ENCODE data around the gene EBF3. TPM values are rescaled to one million over a fixed set of nuclear protein-coding genes. Genes with fewer than 3 reads are reported as not detected.

The EBF3 gene
- total and polyA plus RNA-seq, 2 experiments from 2014 or later, result 0.27 to 0.49 TPM

DNA sequence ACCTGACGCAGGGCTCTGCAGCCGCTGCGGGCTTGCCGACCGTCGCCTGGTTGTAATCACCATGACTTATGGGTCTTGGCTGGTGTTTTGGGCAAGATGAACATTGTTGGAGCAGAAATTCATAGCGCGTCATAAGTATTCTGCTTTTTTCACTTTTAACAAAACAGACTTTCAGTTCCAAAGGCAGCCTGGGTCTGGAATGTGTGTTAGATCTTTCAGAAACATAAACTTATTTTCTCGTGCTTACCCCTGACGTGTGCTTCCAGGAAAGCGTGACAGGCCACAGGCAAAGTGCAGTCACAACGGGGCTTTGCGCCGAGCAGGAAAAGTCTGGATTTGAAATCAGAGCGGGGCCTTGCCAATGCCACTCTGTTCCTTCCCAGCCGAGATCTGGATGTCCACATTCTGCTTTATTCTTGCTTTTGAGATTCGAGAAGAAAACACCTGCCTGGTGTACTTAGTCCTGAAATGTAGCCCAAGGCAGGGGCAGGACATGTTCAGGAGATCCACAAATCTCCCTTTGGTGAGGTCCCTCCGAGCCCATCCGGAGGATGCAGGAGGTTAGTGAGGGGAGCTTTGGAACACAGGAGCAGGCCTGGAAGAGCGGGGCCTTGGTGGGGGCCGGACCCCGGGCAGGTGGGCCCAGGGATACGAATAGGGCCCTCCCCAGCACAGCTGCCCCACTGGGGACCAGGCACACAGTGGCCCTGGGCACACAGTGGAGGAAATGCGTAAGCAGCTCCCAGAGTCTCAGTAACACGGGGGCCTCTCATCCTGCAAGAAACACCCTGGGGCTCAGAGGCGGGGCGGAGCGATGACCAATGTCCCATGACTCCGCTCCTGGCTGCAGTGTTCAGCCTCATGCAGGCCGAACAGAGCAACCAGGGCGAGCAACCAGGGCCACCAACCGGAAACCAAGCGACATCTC is 49.5 kb upstream of the EBF3 start:
- TF ChIP-seq POLR2AphosphoS5 (IDR thresholded peaks at IDR 0.05; ENCODE audit: low read depth) (no peak), ZNF331 (CRISPR knock-in tag; IDR thresholded peaks at IDR 0.05; ENCODE audit: low read depth) (no peak), EZH2phosphoT487 (IDR thresholded peaks at IDR 0.05; ENCODE audit: unreplicated experiment) (no peak), NANOG (IDR thresholded peaks at IDR 0.05; ENCODE audit: borderline replicate concordance) (no peak), EZH2 (IDR thresholded peaks at IDR 0.05; ENCODE audit: low read depth, unreplicated experiment) (no peak), JUNB (IDR thresholded peaks at IDR 0.05; ENCODE audit: unreplicated experiment) (no peak), STAT1 (IDR thresholded peaks at IDR 0.05; ENCODE audit: unreplicated experiment) (no peak), ZNF114 (CRISPR knock-in tag; IDR thresholded peaks at IDR 0.05) (no peak), CREB1 (CRISPR knock-in tag; IDR thresholded peaks at IDR 0.05; ENCODE audit: low read depth) (no peak)
- TF ChIP-seq, protein P1, sequence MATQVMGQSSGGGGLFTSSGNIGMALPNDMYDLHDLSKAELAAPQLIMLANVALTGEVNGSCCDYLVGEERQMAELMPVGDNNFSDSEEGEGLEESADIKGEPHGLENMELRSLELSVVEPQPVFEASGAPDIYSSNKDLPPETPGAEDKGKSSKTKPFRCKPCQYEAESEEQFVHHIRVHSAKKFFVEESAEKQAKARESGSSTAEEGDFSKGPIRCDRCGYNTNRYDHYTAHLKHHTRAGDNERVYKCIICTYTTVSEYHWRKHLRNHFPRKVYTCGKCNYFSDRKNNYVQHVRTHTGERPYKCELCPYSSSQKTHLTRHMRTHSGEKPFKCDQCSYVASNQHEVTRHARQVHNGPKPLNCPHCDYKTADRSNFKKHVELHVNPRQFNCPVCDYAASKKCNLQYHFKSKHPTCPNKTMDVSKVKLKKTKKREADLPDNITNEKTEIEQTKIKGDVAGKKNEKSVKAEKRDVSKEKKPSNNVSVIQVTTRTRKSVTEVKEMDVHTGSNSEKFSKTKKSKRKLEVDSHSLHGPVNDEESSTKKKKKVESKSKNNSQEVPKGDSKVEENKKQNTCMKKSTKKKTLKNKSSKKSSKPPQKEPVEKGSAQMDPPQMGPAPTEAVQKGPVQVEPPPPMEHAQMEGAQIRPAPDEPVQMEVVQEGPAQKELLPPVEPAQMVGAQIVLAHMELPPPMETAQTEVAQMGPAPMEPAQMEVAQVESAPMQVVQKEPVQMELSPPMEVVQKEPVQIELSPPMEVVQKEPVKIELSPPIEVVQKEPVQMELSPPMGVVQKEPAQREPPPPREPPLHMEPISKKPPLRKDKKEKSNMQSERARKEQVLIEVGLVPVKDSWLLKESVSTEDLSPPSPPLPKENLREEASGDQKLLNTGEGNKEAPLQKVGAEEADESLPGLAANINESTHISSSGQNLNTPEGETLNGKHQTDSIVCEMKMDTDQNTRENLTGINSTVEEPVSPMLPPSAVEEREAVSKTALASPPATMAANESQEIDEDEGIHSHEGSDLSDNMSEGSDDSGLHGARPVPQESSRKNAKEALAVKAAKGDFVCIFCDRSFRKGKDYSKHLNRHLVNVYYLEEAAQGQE (IDR thresholded peaks at IDR 0.05; ENCODE audit: unreplicated experiment), result no peak
- TF ChIP-seq, protein P2, sequence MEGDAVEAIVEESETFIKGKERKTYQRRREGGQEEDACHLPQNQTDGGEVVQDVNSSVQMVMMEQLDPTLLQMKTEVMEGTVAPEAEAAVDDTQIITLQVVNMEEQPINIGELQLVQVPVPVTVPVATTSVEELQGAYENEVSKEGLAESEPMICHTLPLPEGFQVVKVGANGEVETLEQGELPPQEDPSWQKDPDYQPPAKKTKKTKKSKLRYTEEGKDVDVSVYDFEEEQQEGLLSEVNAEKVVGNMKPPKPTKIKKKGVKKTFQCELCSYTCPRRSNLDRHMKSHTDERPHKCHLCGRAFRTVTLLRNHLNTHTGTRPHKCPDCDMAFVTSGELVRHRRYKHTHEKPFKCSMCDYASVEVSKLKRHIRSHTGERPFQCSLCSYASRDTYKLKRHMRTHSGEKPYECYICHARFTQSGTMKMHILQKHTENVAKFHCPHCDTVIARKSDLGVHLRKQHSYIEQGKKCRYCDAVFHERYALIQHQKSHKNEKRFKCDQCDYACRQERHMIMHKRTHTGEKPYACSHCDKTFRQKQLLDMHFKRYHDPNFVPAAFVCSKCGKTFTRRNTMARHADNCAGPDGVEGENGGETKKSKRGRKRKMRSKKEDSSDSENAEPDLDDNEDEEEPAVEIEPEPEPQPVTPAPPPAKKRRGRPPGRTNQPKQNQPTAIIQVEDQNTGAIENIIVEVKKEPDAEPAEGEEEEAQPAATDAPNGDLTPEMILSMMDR (conservative IDR thresholded peaks at IDR 0.05; ENCODE audit: low read depth in 2 of 2), result no peak
- TF ChIP-seq, protein P3, sequence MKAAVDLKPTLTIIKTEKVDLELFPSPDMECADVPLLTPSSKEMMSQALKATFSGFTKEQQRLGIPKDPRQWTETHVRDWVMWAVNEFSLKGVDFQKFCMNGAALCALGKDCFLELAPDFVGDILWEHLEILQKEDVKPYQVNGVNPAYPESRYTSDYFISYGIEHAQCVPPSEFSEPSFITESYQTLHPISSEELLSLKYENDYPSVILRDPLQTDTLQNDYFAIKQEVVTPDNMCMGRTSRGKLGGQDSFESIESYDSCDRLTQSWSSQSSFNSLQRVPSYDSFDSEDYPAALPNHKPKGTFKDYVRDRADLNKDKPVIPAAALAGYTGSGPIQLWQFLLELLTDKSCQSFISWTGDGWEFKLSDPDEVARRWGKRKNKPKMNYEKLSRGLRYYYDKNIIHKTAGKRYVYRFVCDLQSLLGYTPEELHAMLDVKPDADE (IDR thresholded peaks at IDR 0.05), result no peak
- TF ChIP-seq, protein P4, sequence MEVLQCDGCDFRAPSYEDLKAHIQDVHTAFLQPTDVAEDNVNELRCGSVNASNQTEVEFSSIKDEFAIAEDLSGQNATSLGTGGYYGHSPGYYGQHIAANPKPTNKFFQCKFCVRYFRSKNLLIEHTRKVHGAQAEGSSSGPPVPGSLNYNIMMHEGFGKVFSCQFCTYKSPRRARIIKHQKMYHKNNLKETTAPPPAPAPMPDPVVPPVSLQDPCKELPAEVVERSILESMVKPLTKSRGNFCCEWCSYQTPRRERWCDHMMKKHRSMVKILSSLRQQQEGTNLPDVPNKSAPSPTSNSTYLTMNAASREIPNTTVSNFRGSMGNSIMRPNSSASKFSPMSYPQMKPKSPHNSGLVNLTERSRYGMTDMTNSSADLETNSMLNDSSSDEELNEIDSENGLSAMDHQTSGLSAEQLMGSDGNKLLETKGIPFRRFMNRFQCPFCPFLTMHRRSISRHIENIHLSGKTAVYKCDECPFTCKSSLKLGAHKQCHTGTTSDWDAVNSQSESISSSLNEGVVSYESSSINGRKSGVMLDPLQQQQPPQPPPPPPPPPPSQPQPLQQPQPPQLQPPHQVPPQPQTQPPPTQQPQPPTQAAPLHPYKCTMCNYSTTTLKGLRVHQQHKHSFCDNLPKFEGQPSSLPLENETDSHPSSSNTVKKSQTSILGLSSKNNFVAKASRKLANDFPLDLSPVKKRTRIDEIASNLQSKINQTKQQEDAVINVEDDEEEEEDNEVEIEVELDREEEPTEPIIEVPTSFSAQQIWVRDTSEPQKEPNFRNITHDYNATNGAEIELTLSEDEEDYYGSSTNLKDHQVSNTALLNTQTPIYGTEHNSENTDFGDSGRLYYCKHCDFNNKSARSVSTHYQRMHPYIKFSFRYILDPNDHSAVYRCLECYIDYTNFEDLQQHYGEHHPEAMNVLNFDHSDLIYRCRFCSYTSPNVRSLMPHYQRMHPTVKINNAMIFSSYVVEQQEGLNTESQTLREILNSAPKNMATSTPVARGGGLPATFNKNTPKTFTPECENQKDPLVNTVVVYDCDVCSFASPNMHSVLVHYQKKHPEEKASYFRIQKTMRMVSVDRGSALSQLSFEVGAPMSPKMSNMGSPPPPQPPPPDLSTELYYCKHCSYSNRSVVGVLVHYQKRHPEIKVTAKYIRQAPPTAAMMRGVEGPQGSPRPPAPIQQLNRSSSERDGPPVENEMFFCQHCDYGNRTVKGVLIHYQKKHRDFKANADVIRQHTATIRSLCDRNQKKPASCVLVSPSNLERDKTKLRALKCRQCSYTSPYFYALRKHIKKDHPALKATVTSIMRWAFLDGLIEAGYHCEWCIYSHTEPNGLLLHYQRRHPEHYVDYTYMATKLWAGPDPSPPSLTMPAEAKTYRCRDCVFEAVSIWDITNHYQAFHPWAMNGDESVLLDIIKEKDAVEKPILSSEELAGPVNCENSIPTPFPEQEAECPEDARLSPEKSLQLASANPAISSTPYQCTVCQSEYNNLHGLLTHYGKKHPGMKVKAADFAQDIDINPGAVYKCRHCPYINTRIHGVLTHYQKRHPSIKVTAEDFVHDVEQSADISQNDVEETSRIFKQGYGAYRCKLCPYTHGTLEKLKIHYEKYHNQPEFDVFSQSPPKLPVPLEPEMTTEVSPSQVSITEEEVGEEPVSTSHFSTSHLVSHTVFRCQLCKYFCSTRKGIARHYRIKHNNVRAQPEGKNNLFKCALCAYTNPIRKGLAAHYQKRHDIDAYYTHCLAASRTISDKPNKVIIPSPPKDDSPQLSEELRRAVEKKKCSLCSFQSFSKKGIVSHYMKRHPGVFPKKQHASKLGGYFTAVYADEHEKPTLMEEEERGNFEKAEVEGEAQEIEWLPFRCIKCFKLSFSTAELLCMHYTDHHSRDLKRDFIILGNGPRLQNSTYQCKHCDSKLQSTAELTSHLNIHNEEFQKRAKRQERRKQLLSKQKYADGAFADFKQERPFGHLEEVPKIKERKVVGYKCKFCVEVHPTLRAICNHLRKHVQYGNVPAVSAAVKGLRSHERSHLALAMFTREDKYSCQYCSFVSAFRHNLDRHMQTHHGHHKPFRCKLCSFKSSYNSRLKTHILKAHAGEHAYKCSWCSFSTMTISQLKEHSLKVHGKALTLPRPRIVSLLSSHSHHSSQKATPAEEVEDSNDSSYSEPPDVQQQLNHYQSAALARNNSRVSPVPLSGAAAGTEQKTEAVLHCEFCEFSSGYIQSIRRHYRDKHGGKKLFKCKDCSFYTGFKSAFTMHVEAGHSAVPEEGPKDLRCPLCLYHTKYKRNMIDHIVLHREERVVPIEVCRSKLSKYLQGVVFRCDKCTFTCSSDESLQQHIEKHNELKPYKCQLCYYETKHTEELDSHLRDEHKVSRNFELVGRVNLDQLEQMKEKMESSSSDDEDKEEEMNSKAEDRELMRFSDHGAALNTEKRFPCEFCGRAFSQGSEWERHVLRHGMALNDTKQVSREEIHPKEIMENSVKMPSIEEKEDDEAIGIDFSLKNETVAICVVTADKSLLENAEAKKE (CRISPR knock-in tag; IDR thresholded peaks at IDR 0.05), result no peak
- H3K4me1 ChIP-seq (ENCODE audit: insufficient read depth), result no peaks in the 10 kb centered on the region
- H4K20me1 ChIP-seq (replicated peaks; ENCODE audit: insufficient read depth), result no peaks in the 10 kb centered on the region
- Mint-ChIP-seq H3K4me1 (no peaks in the 10 kb centered on the region; the same call in 2 of the 3 replicates), H3K9me3 (no peaks in the 10 kb centered on the region), H3K27ac (no peak overlapping the region), H3K27me3 (ENCODE audit: insufficient read depth, low read depth, poor library complexity) (peaks cover 9% of the 10 kb centered on the region), H3K4me3 (no peak overlapping the region), H3K36me3 (ENCODE audit: low read depth) (no peaks in the 10 kb centered on the region)
- no peak overlapping the region for H2AFZ ChIP-seq
- no peak overlapping the region for H3K4me2 ChIP-seq
- H3K79me2 ChIP-seq (replicated peaks; ENCODE audit: insufficient read depth), result no peaks in the 10 kb centered on the region
- DNase-seq (ENCODE audit: low spot score) (no peak), ATAC-seq (no peak)
- H3F3A ChIP-seq (replicated peaks; ENCODE audit: low read depth), result no peaks in the 10 kb centered on the region
- H3K27ac ChIP-seq (ENCODE audit: low read depth), result no peak overlapping the region
- no peaks in the 10 kb centered on the region for H3K27me3 ChIP-seq (ENCODE audit: insufficient read depth)
- no peak overlapping the region for H3K4me3 ChIP-seq
- no peaks in the 10 kb centered on the region for H3K36me3 ChIP-seq (ENCODE audit: insufficient read depth)
- no peaks in the 10 kb centered on the region for H3K9me2 ChIP-seq (ENCODE audit: insufficient read depth)
